NCI-H2196 treated with DMSO at 0.1 percent for 48 hours (cell line): ENCODE results near the gene GALNTL6.
"Not testable (repeated sequence)": the region's sequence is repeated elsewhere in the genome, so short reads cannot be mapped to it uniquely, and the experiment has no call there.

ENCODE experiments used
- DNase-seq: peaks from one replicate; lab custom pipeline; 2025; ENCODE audit not compliant: unreplicated experiment; lab: John Stamatoyannopoulos, UW

GALNTL6 gene

GRCh38 chr4:172793565-172794306, 980.5 kb downstream of the GALNTL6 start:
- DNase-seq: no peak

DNA sequence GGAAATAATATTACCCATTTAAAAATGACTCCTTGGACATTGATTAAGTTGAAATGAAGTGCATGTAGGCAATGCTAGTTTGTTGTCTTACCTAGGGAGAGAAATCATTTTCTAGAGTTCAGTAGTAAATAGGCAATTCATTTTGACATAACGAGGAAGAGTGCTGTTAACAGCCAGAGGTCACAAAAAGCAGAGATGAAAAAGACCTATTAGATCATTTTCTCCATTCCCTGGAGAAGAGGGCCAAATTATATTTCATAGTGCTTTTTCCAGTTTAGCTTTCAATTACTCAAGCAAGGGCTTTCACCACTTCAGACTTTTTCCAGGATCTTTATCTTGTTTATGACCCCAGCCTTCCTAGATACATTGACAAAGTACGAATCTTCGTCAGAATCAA, 981.1 kb downstream of the GALNTL6 start:
- DNase-seq: no peak

GRCh38 chr4:172797281-172797680, 984.1 kb downstream of the GALNTL6 start:
- DNase-seq: not testable (repeated sequence)

DNA sequence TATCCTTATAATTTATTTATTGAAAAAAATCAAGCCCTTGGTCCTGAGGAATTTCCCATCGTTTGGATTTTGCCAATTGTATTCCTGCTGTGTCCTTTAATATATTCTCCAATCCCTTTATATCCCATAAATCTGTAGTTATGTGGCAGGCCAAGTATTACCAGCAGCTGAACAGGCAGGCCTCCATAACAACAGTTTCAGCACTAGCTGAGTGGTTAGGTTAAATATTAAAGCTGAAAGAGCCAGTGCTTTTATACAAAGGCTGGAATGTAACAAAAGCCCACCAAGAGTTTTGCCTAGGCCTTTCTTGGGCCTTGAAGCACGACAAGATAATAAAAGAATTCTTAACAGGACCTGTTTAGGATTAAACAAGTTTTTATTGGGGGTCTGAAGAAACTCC, 988.8 kb downstream of the GALNTL6 start:
- no peak for DNase-seq

GRCh38 chr4:172806841-172807240, 993.6 kb downstream of the GALNTL6 start:
- no peak for DNase-seq

GRCh38 chr4:172808196-172808595, 995.0 kb downstream of the GALNTL6 start:
- DNase-seq: no peak

- no peak for DNase-seq
These were observed 996.1 kb downstream of the GALNTL6 start for GRCh38 chr4:172809319-172809718.

DNA sequence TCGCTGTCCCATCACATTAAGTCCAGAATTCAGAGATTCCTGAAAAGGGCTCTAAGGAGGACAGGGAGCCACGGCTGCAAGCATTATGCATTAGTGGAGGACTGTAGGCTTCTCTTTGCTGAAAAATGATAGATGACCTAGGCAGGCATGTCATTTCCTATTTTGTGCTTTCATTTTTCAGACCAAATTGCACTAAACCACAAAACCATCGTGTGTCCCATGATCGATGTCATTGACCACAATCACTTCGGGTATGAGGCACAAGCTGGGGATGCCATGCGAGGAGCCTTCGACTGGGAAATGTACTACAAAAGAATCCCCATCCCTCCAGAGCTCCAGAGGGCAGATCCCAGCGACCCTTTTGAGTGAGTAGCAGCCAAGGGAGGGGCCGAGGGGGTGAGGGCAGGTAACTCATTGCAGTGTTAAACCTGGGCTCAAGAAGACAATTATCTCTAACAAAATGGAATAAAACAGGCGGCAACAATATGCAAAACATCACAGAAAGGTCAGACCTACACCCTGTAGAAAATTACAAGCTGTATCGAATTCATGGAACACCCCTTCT, 1000.2 kb downstream of the GALNTL6 start:
- DNase-seq: no peak

DNA sequence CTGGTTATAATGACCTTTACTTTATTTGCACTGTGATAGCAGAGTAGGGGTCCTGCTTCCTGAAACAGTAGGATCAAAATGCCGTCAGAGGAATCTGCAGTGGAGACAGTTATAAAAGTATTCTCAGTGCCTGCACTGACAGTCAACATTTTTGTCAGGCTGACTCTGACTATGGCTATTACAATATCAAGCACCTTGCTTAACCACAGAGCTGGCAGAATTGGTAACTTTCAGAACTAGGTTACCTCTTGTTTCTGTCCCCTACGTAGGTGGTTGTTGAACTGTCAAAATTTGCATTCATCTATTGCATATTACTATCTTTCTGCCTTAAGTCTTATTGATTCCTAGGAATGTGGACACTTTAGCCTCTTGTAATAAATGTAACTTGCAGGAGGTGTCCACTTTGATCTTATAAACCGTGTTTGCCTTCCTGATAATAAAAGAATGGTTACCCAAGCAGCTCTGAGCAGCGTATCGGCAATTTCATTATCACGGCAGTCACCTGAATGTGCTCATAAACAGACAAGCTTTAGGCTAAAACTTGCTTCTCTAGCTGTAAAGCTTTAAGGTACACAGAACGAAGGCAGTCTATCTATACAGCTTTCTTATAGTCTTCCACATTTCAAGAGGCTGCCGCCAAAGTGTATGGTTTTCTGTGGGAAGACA, 1002.4 kb downstream of the GALNTL6 start:
- no peak for DNase-seq

DNA sequence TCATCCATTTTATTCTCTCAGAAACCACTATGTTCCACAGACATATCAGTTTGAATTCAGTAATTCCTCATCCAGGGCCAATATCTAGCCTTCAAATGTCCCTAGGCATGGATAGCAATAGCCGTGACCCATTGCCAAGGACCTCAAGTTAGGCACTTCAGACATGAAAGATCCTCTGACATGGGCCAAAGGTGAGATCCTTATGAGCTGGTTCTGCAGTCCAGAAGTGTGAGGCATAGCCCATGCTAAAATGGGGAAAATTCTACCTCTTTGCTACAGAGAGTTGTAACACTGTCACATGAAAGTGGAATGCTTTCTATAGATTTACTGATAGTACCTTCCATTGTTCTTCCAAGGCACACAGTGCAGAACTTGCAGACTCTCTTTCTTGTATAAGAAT, 1005.7 kb downstream of the GALNTL6 start:
- no peak for DNase-seq

- DNase-seq: no peak
These were observed 1006.1 kb downstream of the GALNTL6 start for GRCh38 chr4:172819353-172819752.

GRCh38 chr4:172822331-172822730, 1009.1 kb downstream of the GALNTL6 start:
- no peak for DNase-seq

GRCh38 chr4:172826346-172826745, 1013.1 kb downstream of the GALNTL6 start:
- DNase-seq: no peak

DNA sequence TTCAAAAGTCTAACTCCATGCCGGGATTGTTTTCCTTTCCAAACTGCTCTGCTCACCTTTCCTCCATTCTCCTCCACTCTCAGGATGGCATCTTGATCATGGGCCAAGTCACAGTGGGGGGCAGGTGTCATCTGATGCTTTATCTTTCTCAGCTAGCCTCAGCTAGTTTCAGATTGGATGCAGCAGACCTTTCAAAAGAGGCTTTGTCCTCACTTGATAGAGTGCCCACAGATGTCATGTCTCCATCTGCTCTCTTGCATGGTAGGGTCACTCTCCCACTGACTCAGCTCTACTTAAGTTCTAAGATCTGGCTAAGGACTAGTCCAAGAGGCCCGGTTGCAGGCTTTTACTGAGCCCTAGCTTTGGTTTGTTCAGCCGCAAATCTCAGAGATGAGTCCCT, 1013.7 kb downstream of the GALNTL6 start:
- DNase-seq: no peak

GRCh38 chr4:172830295-172830764, 1017.1 kb downstream of the GALNTL6 start:
- DNase-seq: no peak

DNA sequence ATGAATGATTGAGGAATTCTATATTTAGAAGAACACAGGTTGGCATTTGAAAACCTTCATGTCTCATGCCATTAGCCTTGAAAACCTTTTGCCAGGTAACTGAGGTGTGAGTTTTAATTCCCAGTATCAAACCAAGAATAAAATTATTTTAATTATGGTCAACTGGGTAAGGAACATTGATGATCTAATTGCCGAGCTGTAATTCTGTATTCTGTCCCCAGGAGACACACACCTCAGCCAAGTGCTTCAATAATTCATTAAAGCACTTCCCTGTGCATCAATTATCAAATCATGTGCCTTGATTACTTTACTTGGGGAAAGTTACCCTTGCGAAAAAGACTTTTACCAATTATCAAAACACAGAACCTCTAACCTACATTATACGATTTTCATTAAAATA, 1023.5 kb downstream of the GALNTL6 start:
- no peak for DNase-seq

GRCh38 chr4:172838111-172838510, 1024.9 kb downstream of the GALNTL6 start:
- no peak for DNase-seq

GRCh38 chr4:172838943-172839342, 1025.7 kb downstream of the GALNTL6 start:
- DNase-seq: no peak

- DNase-seq: no peak
These were observed 1029.6 kb downstream of the GALNTL6 start for GRCh38 chr4:172842779-172843178.

- no peak for DNase-seq
These were observed 1030.0 kb downstream of the GALNTL6 start for GRCh38 chr4:172843192-172843591.

DNA sequence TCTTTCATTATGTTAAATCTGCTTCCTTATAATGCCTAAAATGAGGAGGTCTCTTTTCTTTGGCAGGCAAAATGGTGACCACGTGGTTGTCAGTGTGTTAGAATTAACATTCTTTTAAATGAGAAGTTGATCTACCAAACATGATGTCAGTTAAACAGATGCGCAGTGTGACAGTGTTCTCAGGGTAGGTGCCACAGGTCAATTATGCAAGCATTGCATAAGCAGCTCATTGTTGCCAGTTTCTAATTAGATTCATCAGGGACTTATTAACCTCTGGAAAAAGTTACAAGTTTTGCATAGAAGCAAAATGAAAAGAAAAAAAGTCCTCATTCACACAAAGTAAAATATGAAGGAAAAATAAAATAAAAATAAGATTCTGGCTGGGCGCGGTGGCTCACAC, 1031.4 kb downstream of the GALNTL6 start:
- DNase-seq: no peak

- no peak for DNase-seq
These were observed 1032.1 kb downstream of the GALNTL6 start for GRCh38 chr4:172845281-172845680.
